GM12875 (cell line): ENCODE results near the gene EEIG1.

ENCODE experiments used
- H3K4me3 ChIP-seq: one replicate; pipeline ENCODE4 v1.5.1; 2011; ENCODE audit warnings: low read depth, low read length, control low read depth
- TF ChIP-seq, protein P1 (sequence below): IDR thresholded peaks from 2 replicates; pipeline ENCODE4 v1.5.1; 2011; ENCODE audit warnings: low read depth, mild to moderate bottlenecking, control low read depth, inconsistent platforms, low read length, moderate library complexity, borderline replicate concordance; ENCODE audit not compliant: insufficient read depth

EEIG1 gene

DNA sequence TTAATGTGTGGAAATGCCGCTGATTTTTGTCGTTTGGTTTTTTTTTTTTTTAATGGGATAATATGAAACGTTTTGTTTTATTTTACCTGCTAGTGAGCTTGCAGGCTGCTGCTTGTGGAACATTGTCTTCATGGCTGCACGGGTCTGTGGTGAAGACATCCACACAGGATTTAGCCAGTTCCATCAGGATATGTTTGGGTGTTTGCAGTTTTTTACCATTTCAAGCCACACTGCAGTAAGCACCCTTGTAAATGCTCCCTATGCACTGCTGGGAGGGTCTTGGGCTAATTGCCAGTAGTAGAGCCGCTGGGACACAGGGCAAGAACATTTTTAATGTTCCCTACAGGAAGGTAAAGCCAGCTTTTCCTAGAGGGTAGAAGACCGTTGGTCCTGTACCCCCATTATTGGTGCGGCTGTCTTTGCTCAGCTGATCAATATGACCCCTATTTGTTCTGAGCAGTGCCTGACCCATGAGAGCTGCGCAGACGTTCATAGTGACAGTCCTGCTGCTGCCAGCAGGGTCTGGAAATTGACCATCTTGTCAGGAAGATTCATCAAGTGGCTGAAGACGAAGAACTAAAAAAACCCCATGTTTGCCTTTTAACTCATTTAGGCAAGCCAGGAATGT is 20.5 kb upstream of the EEIG1 start:
- TF ChIP-seq, protein P1, sequence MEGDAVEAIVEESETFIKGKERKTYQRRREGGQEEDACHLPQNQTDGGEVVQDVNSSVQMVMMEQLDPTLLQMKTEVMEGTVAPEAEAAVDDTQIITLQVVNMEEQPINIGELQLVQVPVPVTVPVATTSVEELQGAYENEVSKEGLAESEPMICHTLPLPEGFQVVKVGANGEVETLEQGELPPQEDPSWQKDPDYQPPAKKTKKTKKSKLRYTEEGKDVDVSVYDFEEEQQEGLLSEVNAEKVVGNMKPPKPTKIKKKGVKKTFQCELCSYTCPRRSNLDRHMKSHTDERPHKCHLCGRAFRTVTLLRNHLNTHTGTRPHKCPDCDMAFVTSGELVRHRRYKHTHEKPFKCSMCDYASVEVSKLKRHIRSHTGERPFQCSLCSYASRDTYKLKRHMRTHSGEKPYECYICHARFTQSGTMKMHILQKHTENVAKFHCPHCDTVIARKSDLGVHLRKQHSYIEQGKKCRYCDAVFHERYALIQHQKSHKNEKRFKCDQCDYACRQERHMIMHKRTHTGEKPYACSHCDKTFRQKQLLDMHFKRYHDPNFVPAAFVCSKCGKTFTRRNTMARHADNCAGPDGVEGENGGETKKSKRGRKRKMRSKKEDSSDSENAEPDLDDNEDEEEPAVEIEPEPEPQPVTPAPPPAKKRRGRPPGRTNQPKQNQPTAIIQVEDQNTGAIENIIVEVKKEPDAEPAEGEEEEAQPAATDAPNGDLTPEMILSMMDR, result no peak
- no peak overlapping the region for H3K4me3 ChIP-seq

DNA sequence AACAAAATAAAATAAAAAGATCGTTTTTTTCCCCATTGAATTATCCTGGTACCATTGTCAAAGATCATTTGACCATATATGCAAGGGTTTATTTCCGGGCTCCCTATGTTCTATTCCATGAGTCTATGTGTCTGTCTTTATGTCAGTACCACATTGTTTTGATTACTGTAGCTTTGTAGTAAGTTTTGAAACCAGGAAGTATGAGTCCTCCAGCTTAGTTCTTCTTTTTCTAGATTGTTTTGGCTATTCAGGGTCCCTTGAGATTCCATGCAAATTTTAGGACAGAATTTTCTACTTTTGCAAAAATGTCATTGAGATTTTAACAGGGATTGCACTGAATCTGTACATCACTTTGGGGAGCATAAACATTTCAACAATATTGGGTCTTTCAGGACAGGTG is 18.7 kb upstream of the EEIG1 start:
- no peak overlapping the region for H3K4me3 ChIP-seq
- TF ChIP-seq, protein P1, result no peak

DNA sequence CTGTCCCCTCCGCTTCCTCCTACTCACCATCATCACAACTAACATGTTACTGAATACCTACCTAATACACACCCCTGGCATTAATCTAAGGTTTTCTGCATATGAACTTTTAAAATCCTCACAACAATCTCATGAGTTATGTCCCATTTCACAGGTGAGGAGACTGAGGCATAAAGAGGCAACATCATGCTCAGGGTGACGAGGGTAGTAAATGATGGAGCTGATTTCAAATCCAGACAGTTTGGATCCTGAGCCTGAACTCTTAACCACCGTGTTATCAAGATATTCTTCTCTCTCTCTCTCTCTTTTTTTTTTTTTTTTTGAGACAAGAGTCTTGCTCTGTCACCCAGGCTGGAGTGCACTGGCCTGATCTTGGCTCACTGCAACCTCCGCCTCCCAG is 12.9 kb upstream of the EEIG1 start:
- H3K4me3 ChIP-seq, result no peak overlapping the region
- TF ChIP-seq, protein P1, result no peak

DNA sequence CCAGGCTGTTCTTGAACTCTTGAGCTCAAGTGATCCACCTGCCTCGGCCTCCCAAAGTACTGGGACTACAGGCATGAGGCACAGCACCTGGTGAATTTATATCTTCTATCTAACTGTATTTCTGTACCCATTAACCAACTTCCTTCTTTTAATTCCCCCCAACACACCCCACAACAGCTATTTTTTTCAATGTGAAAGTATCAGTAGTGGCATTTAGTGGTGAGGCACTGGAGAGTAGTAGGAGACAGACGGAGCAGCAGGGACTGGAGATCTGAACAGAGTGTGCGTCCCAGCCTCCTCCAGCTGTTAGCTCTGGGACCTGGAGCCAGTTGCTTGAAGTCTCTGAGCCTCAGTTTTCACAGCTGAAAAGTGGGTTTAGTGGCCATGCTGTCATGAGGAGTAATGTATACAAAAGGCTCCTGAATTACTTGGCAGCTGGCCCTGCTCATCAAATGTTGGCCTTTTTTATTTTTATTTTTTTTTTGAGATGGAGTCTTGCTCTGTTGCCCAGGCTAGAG is 11.0 kb upstream of the EEIG1 start:
- no peak overlapping the region for H3K4me3 ChIP-seq
- TF ChIP-seq, protein P1, result no peak

DNA sequence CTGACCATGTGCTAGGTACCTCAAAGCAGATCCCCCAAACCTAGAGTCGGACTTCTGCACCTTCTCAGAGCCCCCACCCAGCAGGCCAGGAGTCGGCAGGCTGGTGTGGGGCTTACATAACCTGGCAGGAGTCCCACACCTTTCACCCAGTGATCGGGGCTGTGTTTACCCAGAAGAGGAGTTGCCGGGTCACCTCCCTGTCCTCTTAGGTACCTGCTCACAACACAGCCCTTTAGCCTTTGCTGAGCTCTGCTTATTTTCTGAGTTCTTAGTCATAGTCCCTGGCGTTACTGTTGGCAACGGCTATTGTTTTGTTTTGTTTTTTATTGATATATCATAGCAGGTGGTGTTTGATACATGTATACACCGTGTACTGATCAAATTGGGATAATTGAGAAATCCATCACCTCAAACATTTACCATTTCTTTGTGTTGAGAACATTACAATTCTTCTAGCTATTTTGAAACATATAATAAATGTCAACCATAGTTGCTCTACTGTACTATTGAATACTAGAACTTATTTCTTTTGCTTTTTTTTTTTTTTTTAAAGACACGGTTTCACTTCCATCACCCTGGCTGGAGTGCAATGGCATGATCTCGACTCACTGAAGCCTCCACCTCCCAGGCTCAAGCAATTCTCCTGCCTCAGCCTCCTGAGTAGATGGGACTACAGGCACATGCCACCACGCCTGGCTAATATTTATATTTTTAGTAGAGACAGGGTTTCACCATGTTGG is 10.4 kb upstream of the EEIG1 start:
- H3K4me3 ChIP-seq, result no peak overlapping the region
- TF ChIP-seq, protein P1, result no peak

DNA sequence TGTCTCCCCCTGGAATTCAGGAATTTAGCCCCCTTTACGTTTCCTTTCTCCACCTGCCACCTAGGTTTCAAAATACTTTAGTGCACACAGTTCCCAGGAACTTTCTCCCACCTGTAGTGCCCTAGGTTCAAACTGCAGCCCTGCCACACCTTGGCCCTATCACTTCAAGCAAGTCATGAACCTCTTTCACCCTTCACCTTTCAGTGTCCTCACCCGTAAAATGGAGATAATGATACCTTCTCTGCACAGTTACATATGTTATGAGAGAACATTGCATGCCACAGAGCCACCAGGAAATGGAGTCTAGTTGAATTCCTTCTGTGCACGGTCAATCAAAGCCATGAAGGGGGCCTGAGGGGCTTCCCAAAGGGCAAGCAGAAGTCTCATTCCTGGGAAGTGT is 9.8 kb upstream of the EEIG1 start:
- TF ChIP-seq, protein P1, result no peak
- H3K4me3 ChIP-seq, result no peak overlapping the region

DNA sequence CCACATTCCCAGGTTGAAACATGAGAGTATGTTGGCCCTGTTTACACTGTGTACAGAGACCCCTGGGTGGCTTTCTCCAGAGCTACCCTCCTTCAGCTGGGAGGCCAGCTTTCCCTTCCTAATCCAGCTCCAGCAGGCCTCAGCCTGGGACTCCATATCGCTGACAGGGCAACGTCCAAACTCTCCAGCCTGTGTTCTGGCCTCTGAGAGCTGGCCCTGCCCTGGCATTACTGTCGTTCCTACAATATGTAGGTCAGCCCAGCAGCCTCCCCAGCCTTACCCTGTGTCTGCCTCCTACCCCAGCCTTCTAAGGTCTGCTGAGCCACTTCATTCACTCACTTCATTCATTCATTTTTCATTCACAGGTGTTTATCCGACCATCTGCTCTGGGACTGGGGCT is 8.3 kb upstream of the EEIG1 start:
- TF ChIP-seq, protein P1, result no peak
- H3K4me3 ChIP-seq, result no peak overlapping the region
